MG63 (cell line): Measurements from ENCODE around the gene NRIP3. TPM values are rescaled to one million over a fixed set of nuclear protein-coding genes. Genes with fewer than 3 reads are reported as not detected.
"Not testable (repeated sequence)": the region's sequence is repeated elsewhere in the genome, so short reads cannot be mapped to it uniquely, and the experiment has no call there.

ENCODE experiments used
- DNase-seq: peaks from one replicate; pipeline ENCODE4 v3.0.0-alpha.2; 2020
- H3K27me3 ChIP-seq: fragments of 250-450 bp; sonication (Bioruptor Pico); 2 replicates; pipeline ENCODE4 v1.5.1; 2020; ENCODE audit warnings: mild to moderate bottlenecking, moderate library complexity
- H3K36me3 ChIP-seq: fragments of 250-450 bp; sonication (Bioruptor Pico); 2 replicates; pipeline ENCODE4 v1.5.1; 2020; ENCODE audit warnings: mild to moderate bottlenecking, moderate library complexity
- H3K4me3 ChIP-seq: fragments of 250-450 bp; sonication (Bioruptor Pico); 2 replicates; pipeline ENCODE4 v1.5.1; 2020; ENCODE audit warnings: mild to moderate bottlenecking, moderate library complexity
- H3K9me3 ChIP-seq: fragments of 250-450 bp; sonication (Bioruptor Pico); 2 replicates; pipeline ENCODE4 v1.5.1; 2020; ENCODE audit warnings: mild to moderate bottlenecking, moderate library complexity
- total RNA-seq: library from RNA; depleted of rRNA; stranded (reverse); fragments of >200 nt; shearing (Covaris generic); gene quantifications from 2 replicates; pipeline ENCODE4 v1.2.3, GENCODE V29; 2014; ENCODE audit warnings: low replicate concordance

NRIP3 gene
- total RNA-seq, 1 experiment from 2014 or later, result 12.7 TPM

DNA sequence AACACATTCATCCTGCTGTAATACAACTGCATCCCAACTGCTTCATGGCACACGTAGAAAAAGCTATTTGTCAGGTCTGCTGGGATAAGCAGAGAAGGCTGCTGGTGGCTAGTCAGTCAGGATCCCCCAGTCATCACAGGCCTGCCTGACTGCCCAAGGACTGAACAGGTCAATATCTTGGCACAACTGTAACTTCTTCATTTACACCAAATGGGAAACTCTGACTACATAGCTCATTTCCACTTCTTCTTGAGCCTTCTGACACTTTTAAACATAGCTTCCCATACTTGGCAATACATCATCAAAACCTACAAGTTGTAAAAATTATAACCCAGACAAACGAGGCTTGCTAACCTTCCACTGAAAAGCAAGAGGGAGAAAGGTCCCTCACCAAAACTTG lies 42.4 kb downstream of the NRIP3 start:
- DNase-seq, result no peak
- H3K4me3 ChIP-seq, result no peak overlapping the region
- peaks cover 10% of the 10 kb centered on the region for H3K36me3 ChIP-seq
- H3K27me3 ChIP-seq, result no peaks in the 10 kb centered on the region
- no peaks in the 10 kb centered on the region for H3K9me3 ChIP-seq

DNA sequence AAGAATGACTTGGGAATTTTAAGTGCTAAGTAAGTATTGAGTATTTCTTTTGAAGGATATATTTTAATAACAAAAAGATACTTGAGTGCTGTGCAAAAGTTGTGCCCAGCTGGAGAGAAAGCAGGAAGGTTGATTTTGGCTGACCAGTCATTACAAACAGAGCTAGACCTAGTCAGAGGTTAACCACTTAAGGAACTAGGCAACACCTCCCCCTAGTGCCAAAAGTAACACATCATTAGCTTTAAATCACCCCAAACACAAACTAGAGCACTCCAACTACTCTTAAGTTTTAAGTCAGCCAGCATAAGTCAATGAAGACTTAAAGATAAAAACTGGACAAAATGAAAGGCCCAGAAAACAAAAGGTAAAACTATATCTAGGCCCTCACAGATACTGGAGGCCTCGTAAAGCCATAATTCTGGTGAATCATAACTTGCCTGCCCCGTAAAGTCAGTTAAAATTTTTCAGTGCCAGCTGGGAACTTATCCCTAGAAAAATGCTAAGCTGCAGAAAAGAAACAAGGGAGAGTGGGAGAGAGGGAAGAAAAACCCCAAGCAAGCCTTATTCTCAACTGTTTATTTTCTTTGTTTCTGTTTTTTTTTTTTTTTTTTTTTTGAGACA lies 44.1 kb downstream of the NRIP3 start:
- 0 out of 2 replicates have a peak overlapping the region, but pooled peaks have one; percentile 14 for H3K4me3 ChIP-seq
- H3K36me3 ChIP-seq, result peaks cover 18% of the 10 kb centered on the region
- no peaks in the 10 kb centered on the region for H3K9me3 ChIP-seq
- DNase-seq, result peak; percentile 38
- H3K27me3 ChIP-seq, result no peaks in the 10 kb centered on the region

DNA sequence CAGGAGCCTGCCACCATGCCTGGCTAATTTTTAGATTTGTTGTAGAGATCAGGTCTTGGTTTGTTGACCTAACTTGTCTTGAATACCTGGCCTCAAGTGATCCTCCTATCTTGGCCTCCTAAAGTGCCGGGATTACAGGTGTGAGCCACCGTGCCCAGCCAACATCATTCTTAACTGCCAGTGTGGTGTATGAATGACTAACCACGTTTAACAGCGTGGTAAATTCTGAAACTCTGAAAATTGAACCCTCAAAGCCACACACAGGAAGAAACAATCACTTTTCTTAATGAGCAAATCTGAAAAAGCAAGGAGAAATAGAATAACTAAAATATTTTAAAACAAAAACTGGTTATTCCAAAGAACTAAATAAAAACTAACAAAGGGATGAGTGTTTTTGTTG lies 46.9 kb downstream of the NRIP3 start:
- Histone ChIP-seq H3K9me3 (no peaks in the 10 kb centered on the region), H3K27me3 (no peaks in the 10 kb centered on the region), H3K4me3 (no peak overlapping the region), H3K36me3 (peaks cover 21% of the 10 kb centered on the region)
- DNase-seq, result no peak

DNA sequence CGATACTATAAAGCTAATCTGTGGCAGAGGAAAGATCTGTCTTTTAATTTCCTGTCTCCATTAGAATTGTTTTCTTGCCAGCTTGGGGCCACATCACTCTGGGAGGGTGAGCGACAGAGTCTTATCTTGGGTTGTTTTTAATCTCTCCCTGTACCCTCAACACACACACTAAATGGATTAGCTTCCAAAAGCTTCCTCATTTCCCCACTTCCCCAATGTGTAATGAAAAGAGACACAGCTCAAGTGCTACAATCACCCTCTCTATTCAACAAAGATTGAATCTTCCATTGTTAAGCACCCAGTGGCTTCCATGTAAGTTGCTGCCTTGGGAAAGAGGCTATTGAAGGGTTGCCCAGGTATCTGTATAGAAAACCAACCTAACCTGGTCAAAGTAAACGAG lies 54.9 kb downstream of the NRIP3 start:
- peaks cover 41% of the 10 kb centered on the region for H3K36me3 ChIP-seq

DNA sequence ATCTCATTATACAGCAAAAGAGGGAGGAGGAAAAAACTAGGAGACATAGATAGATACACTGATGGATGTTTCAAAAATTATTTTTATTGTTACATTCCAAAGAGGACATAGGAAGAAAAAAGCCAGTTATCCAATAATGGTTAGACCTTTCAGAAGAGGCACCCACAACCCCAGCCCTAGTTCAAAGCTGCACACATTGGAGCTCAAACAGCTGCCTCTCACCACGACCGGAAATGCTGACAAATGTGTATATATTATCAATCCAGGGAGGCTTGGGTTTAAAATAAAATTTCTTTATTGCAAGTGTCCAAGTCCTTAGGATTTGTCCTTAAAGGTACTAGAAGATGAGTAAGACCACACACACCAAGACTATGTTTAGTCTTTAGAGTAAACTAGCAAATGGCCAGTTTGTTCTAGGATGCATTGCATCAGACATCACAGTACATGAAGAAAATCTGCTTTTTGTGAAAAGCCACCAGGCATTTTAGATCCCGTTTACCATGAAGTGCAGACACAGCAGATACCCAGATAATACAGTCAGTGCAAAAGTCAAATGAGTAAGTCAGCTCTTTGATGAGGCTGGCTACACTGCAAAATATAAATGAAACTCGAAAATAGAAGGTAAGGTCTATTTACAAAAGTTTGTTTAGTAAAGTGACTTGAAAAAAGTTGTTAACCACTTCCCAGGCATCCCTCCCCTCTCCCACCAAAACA lies 56.4 kb downstream of the NRIP3 start:
- no peak for DNase-seq
- peaks cover 34% of the 10 kb centered on the region for H3K36me3 ChIP-seq
- H3K9me3 ChIP-seq, result no peaks in the 10 kb centered on the region
- H3K27me3 ChIP-seq, result no peaks in the 10 kb centered on the region
- no peak overlapping the region for H3K4me3 ChIP-seq

More for the DNA sequence above, 54.9 kb downstream of the NRIP3 start:
- Histone ChIP-seq H3K4me3 (no peak overlapping the region), H3K27me3 (no peaks in the 10 kb centered on the region), H3K9me3 (no peaks in the 10 kb centered on the region)
- no peak for DNase-seq

DNA sequence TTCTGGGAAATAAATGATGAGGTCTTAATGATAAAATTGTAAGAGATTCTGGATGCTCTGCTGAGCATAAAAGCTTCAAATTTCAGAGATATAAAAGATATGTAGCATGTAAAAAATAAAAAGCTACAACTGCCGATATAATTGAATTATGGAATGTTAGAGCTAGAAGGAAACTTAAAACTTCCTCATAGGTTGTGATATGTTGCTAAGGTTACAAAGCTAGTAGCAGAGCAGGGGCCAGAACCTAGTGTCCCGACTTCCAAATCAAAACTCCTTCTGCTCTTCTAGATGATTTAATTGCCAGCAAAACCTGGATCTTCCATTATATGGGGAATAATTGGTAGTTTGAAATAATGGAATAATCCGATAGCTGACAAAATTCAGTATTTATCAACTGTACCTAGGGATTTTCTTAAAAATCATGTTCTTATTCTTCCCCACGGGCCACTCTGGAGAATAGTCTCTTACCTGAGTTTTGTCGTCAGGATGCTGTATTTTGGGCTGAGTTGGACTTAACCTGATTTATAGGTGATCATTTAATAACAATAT lies 61.2 kb downstream of the NRIP3 start, which contains the start of gene ASCL3:
Gene ASCL3 (minus strand): TSS at position 499 of the 549 bp plus-strand sequence. CDS start 4,855 bp downstream, outside the sequence.
- no peaks in the 10 kb centered on the region for H3K27me3 ChIP-seq
- DNase-seq, result no peak
- H3K36me3 ChIP-seq, result peaks cover 7% of the 10 kb centered on the region; the same call in 1 of the 2 replicates
- no peaks in the 10 kb centered on the region for H3K9me3 ChIP-seq
- no peak within 1 kb of the TSS for H3K4me3 ChIP-seq

DNA sequence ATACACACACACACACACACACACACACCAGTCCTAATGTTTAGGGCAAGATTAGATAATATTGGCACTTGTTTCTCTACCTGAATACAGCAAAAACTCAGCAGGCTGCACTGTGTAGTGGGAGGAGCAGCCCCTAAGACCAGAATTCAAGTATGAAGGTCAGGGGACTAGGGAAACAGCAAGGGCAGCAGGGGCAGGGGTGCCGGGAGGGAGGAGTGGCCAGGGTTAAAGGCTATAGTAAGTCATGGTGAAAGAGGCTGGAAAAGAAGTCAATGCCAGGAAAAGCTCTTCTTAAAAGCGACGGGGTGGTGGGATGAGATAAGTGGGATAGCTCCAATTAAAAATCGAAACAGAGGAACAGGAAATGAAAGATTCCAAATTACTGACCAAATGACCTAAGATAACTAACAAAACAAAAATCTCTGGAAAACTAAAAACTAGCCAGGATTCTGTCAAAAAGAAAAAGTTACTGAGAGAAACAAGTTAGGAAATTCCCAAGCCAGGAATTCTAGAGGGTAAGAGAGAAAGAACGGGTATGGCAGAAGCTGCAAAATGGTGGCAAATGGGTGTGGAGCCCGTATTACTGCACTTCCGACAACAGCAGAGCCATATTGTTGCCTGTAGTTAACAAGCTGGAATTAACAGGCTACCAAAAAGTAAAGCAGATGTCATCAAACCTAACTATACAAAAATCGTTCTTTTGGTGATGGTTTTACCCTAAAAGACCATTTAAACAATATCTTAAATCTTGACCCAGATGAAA lies 62.3 kb downstream of the NRIP3 start:
- H3K27me3 ChIP-seq, result no peaks in the 10 kb centered on the region
- DNase-seq, result no peak
- no peaks in the 10 kb centered on the region for H3K36me3 ChIP-seq
- no peak overlapping the region for H3K4me3 ChIP-seq
- no peaks in the 10 kb centered on the region for H3K9me3 ChIP-seq

DNA sequence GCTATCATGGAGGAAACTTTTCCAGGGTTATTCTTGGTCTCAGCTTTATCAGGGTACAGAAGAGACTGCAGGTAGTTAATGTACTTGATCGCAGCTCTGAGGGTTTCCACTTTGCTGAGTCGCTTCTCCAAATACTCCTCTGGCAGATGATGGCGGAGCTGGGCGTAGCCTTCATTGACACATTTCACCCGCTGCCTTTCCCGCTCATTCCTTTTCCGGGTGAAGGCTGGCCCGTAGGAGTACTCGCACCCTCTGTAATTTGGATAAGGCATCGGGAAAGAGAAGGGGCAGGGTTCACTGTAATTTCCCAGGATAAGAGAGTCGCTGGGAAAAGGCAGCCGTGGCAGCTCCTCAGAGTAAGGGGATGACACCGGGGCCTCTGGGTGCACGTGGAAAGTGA lies 66.1 kb downstream of the NRIP3 start:
- H3K9me3 ChIP-seq, result no peaks in the 10 kb centered on the region
- no peaks in the 10 kb centered on the region for H3K36me3 ChIP-seq
- H3K4me3 ChIP-seq, result no peak overlapping the region
- no peaks in the 10 kb centered on the region for H3K27me3 ChIP-seq
- DNase-seq, result no peak

DNA sequence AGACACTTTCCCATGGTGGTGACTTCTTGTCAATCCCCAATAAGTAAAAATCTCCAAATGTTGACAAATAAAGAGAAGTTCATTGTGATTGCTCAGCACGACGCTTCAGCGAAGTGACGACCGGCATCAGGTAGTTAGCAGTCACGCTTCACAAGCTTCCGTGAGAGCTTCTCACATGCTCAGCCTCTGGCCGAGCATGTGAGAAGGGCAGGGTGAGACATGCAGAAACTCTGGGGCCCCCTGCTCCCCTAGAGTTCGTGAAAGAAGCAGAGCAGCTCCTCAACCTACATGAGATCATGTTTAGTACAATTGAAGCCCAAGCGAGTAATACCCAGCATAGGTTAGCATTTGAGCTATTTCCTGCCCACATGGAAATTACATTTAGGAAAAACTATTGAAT lies 66.6 kb downstream of the NRIP3 start:
- no peaks in the 10 kb centered on the region for H3K27me3 ChIP-seq
- H3K4me3 ChIP-seq, result no peak overlapping the region
- no peaks in the 10 kb centered on the region for H3K9me3 ChIP-seq
- no peaks in the 10 kb centered on the region for H3K36me3 ChIP-seq
- DNase-seq, result no peak

DNA sequence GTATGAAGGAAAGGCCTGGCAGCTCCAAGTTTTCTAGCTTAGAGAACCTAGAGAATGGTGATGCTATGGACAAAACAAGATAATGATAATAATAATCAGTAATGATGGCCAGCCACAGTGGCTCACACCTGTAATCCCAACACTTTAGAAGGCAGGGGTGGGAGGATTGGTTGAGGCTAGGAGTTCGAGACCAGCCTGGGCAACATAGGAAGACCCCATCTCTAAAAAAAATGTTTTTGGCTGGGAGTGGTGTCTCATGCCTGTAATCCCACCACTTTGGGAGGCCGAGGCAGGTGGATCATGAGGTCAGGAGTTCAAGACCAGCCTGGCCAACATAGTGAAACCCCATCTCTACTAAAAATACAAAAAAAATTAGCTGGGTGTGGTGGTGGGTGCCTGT lies 68.0 kb downstream of the NRIP3 start:
- not testable (repeated sequence) for H3K36me3 ChIP-seq, H3K27me3 ChIP-seq, H3K4me3 ChIP-seq, H3K9me3 ChIP-seq, DNase-seq

DNA sequence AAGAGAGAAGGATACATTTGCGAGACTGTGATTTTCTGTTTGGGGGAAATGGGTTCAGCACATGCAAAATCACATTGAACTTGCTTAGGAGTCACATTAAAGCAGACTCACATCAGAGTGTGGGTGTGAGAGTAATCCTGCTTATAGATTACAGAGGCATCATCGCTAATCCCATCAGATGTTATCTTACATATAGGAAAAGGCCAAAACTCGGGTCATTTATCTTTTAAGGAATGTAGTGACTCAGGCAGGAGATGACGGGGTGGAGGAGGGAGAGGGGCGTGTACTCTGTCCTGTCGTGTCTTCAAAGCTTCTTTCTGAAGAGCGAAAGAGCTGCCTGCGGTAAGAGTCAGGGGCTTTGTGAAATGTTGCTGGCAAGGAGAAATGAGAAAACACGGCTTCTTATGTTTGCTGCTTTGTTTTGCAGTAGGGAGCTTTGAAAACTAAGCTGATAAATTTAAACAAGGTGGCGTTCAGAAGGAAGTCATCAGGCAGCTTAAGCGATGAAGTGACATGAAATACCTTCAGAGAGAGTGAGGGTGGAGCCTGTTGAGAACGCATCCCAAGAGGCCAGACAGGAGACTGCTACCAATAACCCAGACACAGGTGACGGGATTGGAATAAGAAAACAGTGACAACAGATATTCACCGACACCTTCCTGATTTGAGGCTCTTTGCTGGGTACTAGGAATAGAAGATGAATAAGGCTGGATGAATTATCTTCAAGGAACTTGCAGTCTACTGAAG lies 68.9 kb downstream of the NRIP3 start:
- Histone ChIP-seq H3K4me3 (no peak overlapping the region), H3K36me3 (no peaks in the 10 kb centered on the region), H3K9me3 (no peaks in the 10 kb centered on the region), H3K27me3 (no peaks in the 10 kb centered on the region)
- DNase-seq, result no peak

DNA sequence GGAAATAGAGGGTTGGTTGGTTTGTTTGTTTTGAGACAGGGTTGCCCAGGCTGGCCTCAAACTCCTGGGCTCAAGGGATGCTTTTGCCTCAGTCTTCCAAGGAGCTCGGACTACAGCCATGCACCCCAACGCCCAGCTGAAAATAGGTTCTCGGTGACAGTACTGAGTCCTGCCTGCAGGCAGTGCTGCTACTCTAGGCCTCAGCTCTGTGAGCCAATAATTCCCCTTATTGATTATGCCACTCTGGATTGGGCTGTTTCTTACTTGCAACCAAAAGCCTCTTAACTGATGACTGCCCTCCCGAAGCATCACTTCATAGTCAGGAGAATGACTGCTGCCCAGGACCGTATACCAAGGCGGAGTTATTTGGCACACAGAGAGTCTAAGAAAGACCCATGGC lies 69.9 kb downstream of the NRIP3 start:
- no peaks in the 10 kb centered on the region for H3K36me3 ChIP-seq
- no peak for DNase-seq
- no peaks in the 10 kb centered on the region for H3K27me3 ChIP-seq

DNA sequence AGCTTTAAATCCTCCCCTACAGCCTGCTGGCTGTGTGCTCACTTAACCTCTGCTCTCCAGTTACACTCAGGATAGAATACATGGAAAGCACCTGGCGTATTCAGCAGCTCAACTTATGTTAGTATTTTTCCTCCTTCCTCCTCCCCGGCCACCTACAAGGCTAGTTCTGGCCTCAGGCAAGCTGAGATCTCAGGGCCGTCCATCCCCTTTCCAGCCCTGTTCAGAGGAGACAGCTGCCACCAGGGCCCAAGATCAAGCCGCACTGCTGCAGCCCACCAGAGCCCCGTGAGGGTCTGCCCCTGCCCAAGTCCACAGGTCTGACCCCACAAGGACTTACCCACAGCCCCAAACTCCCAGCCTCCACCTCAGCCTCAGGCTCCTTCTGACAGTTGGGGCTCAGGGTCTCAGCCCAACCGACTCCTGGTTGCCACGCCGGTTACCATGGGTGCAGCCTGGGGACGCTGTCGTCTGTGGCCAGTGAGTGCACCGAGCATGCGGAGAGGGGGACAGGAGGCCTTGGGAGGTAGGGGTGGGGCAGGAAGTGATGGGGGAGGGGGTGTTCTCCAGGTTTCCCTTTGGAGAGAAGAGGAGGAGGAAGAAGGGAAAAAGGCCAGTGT lies 71.1 kb downstream of the NRIP3 start, which contains the start of gene C11orf16:
Gene C11orf16 (minus strand): TSS at position 384 of the 617 bp plus-strand sequence. CDS start 639 bp downstream, outside the sequence.
- no peaks in the 10 kb centered on the region for H3K9me3 ChIP-seq
- H3K36me3 ChIP-seq, result no peaks in the 10 kb centered on the region
- no peak within 1 kb of the TSS for H3K4me3 ChIP-seq
- no peak for DNase-seq
- no peaks in the 10 kb centered on the region for H3K27me3 ChIP-seq

More for the DNA sequence above, 69.9 kb downstream of the NRIP3 start:
- Histone ChIP-seq H3K9me3 (no peaks in the 10 kb centered on the region), H3K4me3 (no peak overlapping the region)
